Measurements from ENCODE around the gene MAML3.

Gene MAML3

GRCh38 chr4:139833151-139833910 lies 320.7 kb downstream of the MAML3 start:
- no peak for DNase-seq

GRCh38 chr4:139828966-139829664 lies 324.9 kb downstream of the MAML3 start:
- peak; percentile 1 for DNase-seq

DNA sequence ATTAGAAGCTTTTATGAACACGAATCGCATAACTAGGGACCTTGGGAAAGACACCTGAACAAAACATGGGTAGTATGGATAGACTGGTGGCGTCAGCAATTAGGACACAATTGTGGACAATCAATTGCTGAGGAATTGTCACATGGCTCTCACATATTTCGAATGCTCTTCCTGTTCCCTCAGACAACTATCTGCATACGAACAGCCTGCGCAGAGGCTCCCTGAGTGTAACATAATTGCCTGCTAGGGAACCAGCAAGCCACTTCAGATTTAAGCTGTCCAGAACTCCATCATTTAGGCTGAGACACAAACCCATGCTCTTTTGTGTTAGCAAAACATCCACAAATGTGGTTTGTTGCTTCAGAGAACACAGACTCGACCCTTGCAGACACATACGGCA lies 327.6 kb downstream of the MAML3 start:
- no peak for DNase-seq

DNA sequence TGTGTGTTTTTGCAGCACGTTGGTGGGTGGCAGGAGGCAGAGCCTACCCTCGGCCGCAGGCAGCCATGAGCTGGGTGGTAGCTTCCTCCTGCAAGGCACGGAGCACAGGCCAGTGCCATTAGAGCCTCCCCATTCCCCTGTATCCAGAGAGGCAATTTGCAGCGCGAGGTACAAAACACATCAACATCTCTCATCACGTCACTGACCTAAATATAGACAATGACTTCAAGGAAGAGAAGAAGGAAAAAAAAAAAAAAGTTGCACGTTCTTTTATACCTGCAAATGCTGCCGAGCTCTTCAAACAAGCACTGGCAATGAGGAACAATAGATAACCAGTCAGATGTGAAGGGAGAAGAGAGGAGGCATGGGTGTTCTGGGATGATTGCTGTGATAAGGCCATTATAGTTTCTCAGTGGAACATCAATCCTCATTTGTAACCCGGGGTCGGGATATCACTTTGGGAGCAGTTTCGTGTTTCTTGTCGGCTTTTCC lies 328.4 kb downstream of the MAML3 start:
- DNase-seq, result no peak

DNA sequence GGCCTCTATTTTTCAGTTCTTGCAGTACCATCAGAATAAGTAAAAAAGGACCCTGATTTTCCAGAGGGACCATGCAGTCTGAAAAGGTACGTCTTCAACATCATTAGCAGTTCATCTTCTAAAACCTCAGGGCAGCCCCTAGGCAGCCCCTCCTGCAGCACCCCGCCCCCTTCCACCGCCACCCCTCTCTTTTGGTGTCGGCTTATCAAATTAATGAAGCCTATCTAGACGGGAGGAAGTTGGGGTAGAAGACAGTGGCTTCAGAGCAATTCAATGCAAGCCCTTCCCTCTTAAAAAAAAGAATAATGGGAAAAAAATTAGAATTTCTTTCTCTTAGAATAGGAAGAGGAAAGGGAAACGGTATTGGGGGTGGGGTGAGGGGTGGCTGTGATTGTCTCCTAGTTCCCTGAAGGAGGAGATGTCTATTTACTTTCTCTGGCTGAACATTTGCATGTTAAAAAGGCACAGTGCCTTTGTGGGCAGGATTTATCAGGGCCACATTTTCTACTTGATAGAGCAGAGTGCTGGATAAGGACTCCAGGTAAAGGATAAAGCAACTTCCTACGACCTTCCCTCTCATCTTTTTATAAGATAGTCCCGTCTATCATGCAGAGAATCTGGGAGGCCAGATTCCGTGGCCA lies 329.0 kb downstream of the MAML3 start:
- DNase-seq, result no peak

- DNase-seq, result no peak
Observed at GRCh38 chr4:139823746-139824145, 330.2 kb downstream of the MAML3 start.

DNA sequence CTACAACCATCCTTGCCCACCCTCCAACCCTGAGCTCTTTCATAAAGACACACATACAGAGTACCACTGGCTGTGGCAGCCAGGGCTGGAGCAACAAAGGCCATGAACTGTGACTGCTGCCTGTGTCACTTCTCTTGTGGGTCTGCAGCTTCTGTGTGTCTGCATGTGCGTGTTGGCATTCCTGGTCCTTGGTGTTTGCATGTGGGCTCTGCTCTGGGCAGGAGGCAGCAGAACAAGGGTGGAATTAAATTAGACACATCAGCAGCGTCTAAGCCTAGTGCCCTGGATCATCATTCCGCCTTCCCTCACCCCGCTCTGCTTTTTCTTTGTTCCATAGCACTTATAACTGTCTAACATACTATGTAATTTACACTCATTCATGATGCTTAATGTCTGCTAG lies 330.6 kb downstream of the MAML3 start:
- no peak for DNase-seq

DNA sequence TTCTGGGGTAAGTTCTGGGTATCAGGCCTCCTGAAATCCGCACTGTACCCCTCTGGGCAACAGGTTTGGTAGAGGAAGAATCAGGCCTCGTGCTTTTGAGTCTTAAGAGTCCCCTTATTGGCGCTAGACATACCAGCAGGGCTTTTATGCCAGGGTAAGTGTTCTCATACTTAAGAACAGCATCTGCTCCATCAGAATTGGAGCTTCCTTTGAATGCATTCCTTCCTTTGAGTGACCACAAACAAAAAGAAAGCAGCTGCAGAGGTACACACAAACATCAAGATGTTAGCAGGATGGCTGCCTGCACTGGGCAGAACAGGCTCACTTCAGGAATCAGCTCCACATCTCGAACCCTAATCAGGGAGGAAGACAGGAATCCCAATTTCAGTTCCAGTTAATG lies 331.6 kb downstream of the MAML3 start:
- DNase-seq, result no peak

- no peak for DNase-seq
Observed at GRCh38 chr4:139819082-139819481, 334.9 kb downstream of the MAML3 start.

GRCh38 chr4:139817657-139818452 lies 336.1 kb downstream of the MAML3 start:
- no peak for DNase-seq

DNA sequence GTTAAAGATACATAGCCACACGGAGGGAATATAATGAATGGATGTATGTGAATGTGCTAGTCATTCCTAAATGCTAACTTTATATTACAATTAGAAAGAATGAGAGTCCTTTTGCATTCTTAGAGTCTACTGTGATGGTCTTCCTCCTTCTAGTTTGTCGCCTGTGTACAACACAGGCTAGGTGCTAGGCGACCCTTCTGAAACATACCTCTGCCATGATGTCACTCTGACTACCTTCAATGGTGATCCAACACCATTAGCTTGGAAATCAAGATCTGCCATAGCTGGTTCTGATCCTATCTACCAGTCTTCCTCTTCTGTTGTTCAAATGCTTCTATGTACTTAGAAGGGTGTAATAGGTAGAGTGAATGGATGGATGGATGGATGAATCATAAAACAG lies 337.1 kb downstream of the MAML3 start:
- no peak for DNase-seq

GRCh38 chr4:139815778-139816601 lies 338.0 kb downstream of the MAML3 start:
- DNase-seq, result peak; percentile 69

DNA sequence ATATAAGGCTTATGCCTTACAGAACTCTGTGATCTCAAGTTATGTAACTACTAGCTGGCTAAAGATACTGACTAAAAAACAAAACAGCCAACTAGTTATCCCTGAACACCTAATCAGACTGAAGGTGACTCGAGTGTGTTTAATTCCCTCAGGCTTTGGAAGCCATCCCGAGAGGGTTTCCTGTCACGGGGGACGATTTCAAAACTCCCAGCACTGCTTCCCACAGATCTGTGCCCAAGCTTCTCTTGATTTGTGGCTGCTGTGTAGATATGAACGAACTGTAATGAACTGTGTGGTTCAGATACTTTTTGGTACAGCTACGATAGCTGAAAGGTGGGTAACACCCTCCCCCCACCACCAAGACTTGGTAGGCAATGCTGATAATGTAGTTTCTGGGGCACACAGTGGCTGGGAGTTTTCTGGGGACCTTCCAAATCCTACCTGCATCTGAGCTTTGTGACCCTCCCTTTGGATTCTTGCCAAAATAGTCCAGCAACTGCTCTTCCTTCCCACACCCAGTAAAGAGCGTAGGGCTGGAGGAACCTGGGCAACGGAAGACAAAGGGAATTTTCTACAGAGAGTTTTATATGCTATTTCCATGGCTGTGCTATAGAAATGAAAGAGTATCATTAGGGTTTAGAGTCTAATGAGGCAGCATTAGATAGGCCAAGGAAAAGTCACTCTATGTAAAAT lies 339.5 kb downstream of the MAML3 start:
- DNase-seq, result no peak

DNA sequence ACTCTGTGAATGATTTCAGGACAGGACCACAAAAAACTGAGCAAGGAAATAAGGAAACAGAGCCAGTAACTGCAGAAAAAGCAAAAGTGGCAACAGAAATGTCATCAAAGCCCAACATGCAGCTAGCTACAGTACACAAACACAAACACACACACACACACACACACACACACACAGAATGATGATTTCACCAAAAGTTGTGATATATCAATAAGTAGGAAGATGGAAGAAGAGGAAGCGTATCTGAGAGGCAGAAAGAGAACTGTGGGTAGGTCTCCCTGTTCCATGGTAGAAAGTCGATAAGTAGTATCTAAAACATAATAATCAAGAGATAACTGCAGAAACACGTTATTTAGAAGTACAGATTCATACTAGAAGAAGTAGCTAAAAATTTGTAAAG lies 340.1 kb downstream of the MAML3 start:
- DNase-seq, result no peak

DNA sequence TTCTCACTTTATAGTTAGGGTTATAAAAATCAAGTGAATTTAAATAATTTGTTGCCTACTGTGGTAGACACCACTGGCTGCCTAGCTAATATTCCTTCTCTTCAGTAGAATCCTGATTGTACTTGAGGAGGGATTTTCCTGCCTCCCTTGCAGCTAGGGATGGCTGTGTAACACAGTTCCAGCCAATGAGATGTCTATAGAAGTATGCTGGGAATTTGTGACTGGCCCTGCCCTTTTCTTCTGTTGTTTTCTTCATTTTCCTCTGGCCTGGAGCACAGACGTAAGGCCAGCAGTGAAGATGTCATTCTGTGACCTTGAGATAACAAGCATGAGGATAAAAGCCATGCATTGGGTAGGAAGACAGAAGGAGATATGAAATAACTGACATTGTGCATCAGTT lies 343.3 kb downstream of the MAML3 start:
- no peak for DNase-seq

DNA sequence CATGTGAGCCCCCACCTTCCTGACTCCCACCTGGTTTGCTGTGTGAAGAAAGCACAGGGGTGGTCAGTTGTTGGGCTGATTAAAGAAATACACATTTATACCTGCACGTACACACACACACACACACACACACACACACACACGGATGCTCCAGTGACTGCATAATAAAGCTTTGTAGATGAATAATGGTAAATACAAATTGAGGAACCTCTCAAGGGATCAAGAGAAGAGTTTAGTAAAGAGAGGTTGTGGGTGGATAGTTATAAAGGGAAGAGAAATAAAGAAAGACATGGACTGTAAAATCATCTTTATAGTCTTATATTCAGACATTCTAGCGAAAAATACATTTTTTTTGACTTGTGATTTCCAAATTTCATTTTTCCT lies 344.2 kb downstream of the MAML3 start:
- DNase-seq, result no peak

DNA sequence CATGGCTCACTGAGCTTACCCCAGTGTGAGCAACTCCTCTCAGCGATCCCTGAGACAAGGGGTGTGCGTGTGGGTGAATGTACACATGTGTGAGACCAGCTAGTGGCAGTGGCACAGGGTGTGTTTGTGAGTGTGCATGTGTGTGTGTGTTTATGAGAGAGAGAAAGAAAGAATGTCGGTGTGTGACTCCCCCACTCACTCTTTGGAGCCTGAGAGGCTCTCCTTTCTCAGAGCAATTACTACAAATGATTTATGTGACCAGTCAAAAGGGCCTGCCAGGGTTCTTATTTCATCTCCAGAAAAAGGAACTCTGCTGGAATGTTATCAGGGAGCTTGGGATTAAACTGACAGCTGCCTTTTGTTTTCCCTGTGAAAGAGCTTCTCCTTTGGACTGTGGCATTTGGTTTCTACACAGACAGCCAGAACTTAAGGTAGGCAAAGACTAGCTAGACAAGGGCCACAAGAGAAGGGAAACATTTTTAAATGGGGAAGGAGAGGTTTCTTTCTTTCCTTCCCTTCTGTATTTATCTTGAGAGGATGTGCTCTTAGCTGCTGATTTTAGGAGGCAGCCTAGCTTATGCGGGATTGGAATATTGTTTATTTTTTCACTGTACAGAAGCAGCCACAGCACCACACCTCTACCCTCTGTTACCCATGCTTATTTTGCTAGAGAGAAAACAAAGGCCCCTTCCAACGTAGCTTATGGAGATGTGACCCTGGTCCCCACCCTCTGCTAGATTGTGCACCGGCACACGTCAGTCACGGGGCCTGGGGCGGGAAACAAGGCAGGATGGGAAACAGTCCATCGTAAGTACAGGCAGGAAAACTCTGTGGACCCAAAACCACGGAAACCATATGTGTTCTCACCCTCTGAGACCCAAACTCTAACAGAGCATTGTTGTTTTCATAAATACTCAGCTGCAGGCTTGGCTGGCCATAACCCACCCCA lies 344.9 kb downstream of the MAML3 start:
- DNase-seq, result no peak

GRCh38 chr4:139808381-139808807 lies 345.6 kb downstream of the MAML3 start:
- no peak for DNase-seq

DNA sequence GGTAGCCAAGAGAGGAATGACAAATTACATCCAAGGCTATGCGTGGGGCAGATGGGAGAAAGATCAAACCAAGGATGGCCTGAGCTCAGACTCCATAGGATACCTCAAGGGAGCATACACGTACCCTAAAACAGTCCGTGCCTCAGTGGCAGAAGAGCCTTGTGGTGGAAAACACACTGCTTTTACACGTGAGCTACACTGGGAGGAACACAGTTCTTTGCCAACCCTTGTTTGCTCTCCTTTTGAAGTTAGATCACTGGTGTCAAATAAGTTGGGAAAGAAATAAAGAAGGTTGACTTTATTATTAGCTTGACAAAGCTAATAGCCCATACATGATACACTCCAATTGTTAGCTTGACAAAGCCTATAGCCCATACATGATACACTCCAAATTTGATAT lies 346.5 kb downstream of the MAML3 start:
- no peak for DNase-seq

GRCh38 chr4:139806929-139807328 lies 347.1 kb downstream of the MAML3 start:
- DNase-seq, result no peak
